H1 (cell line): ENCODE measurements around the gene RPS25. TPM values are rescaled to one million over a fixed set of nuclear protein-coding genes. Genes with fewer than 3 reads are reported as not detected.

ENCODE experiments used
- BCL11A ChIP-seq, 2 experiments: IDR thresholded peaks; one replicate each; pipeline ENCODE4 v1.6.1; 2011; ENCODE audit warnings: low read depth in 2 of 2, low read length in 2 of 2, mild to moderate bottlenecking in 2 of 2
- CHD7 ChIP-seq: fragments of 300-600 bp; sonication (generic); IDR thresholded peaks from 2 replicates; pipeline ENCODE4 v1.7.1; 2012; ENCODE audit warnings: low read length, moderate library complexity, mild to moderate bottlenecking, inconsistent platforms; ENCODE audit not compliant: insufficient replicate concordance
- E2F6 ChIP-seq: IDR thresholded peaks from 2 replicates; pipeline ENCODE4 v1.6.1; 2012; ENCODE audit warnings: inconsistent platforms
- EP300 ChIP-seq, 2 experiments: IDR thresholded peaks; 1 replicate in 1 of 2; 2 replicates in 1 of 2; pipeline ENCODE4 v1.6.1; 2011 to 2012; ENCODE audit warnings: low read depth in 2 of 2, low read length in 2 of 2, mild to moderate bottlenecking in 2 of 2, borderline replicate concordance in 1 of 2, inconsistent platforms in 1 of 2, moderate library complexity in 1 of 2
- GTF2F1 ChIP-seq: IDR thresholded peaks from 2 replicates; pipeline ENCODE4 v1.6.1; 2012; ENCODE audit warnings: low read depth, low read length, improper control_type of control experiment, borderline replicate concordance
- HDAC2 ChIP-seq, 2 experiments: fragments of 300-600 bp in 1 of 2; sonication (generic) in 1 of 2; IDR thresholded peaks; 2 replicates each; pipeline ENCODE4 v1.6.1; 2011 to 2012; ENCODE audit warnings: low read depth in 2 of 2, low read length in 2 of 2, mild to moderate bottlenecking in 2 of 2, moderate library complexity in 2 of 2, borderline replicate concordance in 1 of 2, inconsistent platforms in 1 of 2
- POU5F1 ChIP-seq: IDR thresholded peaks from 2 replicates; pipeline ENCODE4 v1.6.1; 2011; ENCODE audit warnings: low read depth, mild to moderate bottlenecking, low read length, moderate library complexity
- SIRT6 ChIP-seq: IDR thresholded peaks from one replicate; pipeline ENCODE4 v1.7.1; 2012; ENCODE audit warnings: low read length, inconsistent platforms
- SUZ12 ChIP-seq: fragments of 200-600 bp; sonication (generic); IDR thresholded peaks from 2 replicates; pipeline ENCODE4 v1.6.1; 2012; ENCODE audit warnings: mild to moderate bottlenecking, inconsistent platforms, low read length, moderate library complexity, mixed read lengths
- TBP ChIP-seq: IDR thresholded peaks from 2 replicates; pipeline ENCODE4 v1.6.1; 2011; ENCODE audit warnings: low read depth, low read length, improper control_type of control experiment
- TCF12 ChIP-seq: IDR thresholded peaks from 2 replicates; pipeline ENCODE4 v1.6.1; 2011; ENCODE audit warnings: low read depth, mild to moderate bottlenecking, low read length
- polyA plus RNA-seq, 7 experiments: library from polyadenylated mRNA; depleted of rRNA in 3 of 7; stranded (reverse) in 5 of 7; unstranded in 2 of 7; fragments of >200 nt in 5 of 7; fragments of 200-250 nt in 2 of 7; gene quantifications; 1 replicate in 5 of 7; 2 replicates in 1 of 7; 4 replicates in 1 of 7; pipeline versions ENCODE4 v1.2.1 to v1.2.3, GENCODE V29; 2011 to 2013; ENCODE audit warnings: missing spikeins in 2 of 7, mixed read lengths in 2 of 7
- total RNA-seq: library from RNA; stranded (reverse); fragmentation: NEBNext Ultra II Directional; extraction: Animal tissue kit (Norgen Biotek cat#: 25700); gene quantifications from 2 replicates; pipeline ENCODE4 v1.2.1, GENCODE V29; 2021

Gene RPS25
- total and polyA plus RNA-seq, 2 of the 8 experiments (the other 6 are each of a cell fraction or from before 2014, with no cell fraction given): 1,525 to 1,643 TPM

- TF ChIP-seq CHD7 (no peak), EP300 (IDR thresholded peaks at IDR 0.05; ENCODE audit: borderline replicate concordance in 1 of 2, low read depth in 2 of 2, low read length in 2 of 2) (no peak), HDAC2 (IDR thresholded peaks at IDR 0.05; ENCODE audit: borderline replicate concordance in 1 of 2, low read depth in 2 of 2, low read length in 2 of 2) (no peak), BCL11A (IDR thresholded peaks at IDR 0.05; ENCODE audit: low read depth in 2 of 2, low read length in 2 of 2) (no peak), TCF12 (no peak), E2F6 (no peak), TBP (no peak), GTF2F1 (no peak), SIRT6 (no peak), POU5F1 (no peak), SUZ12 (no peak)
These were observed 17.2 kb downstream of the RPS25 start (continued) for GRCh38 chr11:119000906-119001305.
